ENCODE measurements around the gene NCOA3.
"Not testable (repeated sequence)": the region's sequence is repeated elsewhere in the genome, so short reads cannot be mapped to it uniquely, and the experiment has no call there.

NCOA3 gene

GRCh38 chr20:47487175-47487917, 14.3 kb upstream of the NCOA3 start:
- peak; percentile 98 for DNase-seq (ENCODE audit: low read depth)
- TF ChIP-seq CTCF (IDR thresholded peaks at IDR 0.05; ENCODE audit: low read depth, low read length, missing control alignments), result no peak
- peak overlapping the region; percentile 38 for H3K4me3 ChIP-seq (ENCODE audit: low read depth, low read length)

GRCh38 chr20:47489448-47489872, 12.2 kb upstream of the NCOA3 start:
- H3K4me3 ChIP-seq (ENCODE audit: low read depth, low read length), result no peak overlapping the region
- peak; percentile 78 for DNase-seq (ENCODE audit: low read depth)
- no peak for TF ChIP-seq CTCF (IDR thresholded peaks at IDR 0.05; ENCODE audit: low read depth, low read length, missing control alignments)

- no peak for DNase-seq (ENCODE audit: low read depth)
- no peak overlapping the region for H3K4me3 ChIP-seq (ENCODE audit: low read depth, low read length)
- no peak for TF ChIP-seq CTCF (IDR thresholded peaks at IDR 0.05; ENCODE audit: low read depth, low read length, missing control alignments)
Measured at GRCh38 chr20:47490795-47491194, 10.9 kb upstream of the NCOA3 start.

- TF ChIP-seq CTCF (IDR thresholded peaks at IDR 0.05; ENCODE audit: low read depth, low read length, missing control alignments), result no peak
- DNase-seq (ENCODE audit: low read depth), result no peak
- H3K4me3 ChIP-seq (ENCODE audit: low read depth, low read length), result no peak overlapping the region
Measured at GRCh38 chr20:47492284-47492683, 9.4 kb upstream of the NCOA3 start.

GRCh38 chr20:47493175-47493962, 8.3 kb upstream of the NCOA3 start:
- no peak overlapping the region; the same call in 1 of the 2 replicates for H3K4me3 ChIP-seq (ENCODE audit: low read depth, low read length)
- DNase-seq (ENCODE audit: low read depth), result no peak
- no peak for TF ChIP-seq CTCF (IDR thresholded peaks at IDR 0.05; ENCODE audit: low read depth, low read length, missing control alignments)

GRCh38 chr20:47493963-47494293, 7.8 kb upstream of the NCOA3 start:
- no peak for DNase-seq (ENCODE audit: low read depth)
- no peak overlapping the region; the same call in 1 of the 2 replicates for H3K4me3 ChIP-seq (ENCODE audit: low read depth, low read length)
- no peak for TF ChIP-seq CTCF (IDR thresholded peaks at IDR 0.05; ENCODE audit: low read depth, low read length, missing control alignments)

GRCh38 chr20:47494606-47495005, 7.1 kb upstream of the NCOA3 start:
- H3K4me3 ChIP-seq (ENCODE audit: low read depth, low read length), result peak overlapping the region; percentile 6; the same call in 1 of the 2 replicates

More at GRCh38 chr20:47494606-47495005, 7.1 kb upstream of the NCOA3 start:
- not testable (repeated sequence) for DNase-seq (ENCODE audit: low read depth)

Data from GM12864 (cell line).